ENCODE results near the gene ACOT13. TPM values are rescaled to one million over a fixed set of nuclear protein-coding genes. Genes with fewer than 3 reads are reported as not detected.
A peak's percentile ranks its signal among the peaks of the same experiment; 100 is the strongest.

ACOT13 gene
- polyA plus RNA-seq, 1 of the 3 experiments (the other 2 are of a cell fraction): 18.0 TPM

DNA sequence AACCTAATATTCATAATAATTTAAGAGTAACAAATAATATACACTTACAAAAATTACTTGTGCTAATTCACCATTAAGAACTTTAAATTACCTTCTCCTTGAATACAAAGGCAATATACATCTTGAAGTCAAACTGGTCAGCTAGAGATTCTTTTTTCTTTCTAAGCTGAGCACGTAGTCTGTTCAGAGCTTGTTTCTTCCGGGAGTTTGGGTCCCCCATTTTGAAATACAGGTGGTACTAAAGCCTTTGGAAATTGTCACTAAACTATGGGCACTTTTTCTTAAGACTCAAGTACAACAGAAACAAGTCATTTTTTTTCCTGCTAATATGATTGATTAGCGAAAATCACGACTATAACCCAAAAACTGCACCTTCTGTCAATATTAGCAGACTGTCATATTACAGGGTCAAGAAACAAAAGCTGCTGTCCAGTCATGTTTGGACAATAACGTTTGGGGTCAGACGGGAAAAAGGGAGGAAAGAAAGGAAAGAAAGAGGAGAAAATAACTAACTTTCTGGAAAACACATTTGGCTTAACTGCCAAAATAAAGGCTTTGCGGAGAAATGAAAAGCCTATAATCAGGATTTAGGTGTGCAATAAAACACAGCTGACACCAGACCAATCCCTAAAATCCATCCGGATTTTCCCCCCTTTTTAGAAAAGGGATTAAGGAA, 51.7 kb downstream of the ACOT13 start:
- Histone ChIP-seq H4K20me1 (ENCODE audit: insufficient read depth) (peaks cover 61% of the 10 kb centered on the region), H3K4me2 (peak overlapping the region; percentile 96), H3F3A (replicated peaks; ENCODE audit: insufficient read depth) (peaks cover 5% of the 10 kb centered on the region), H3K9ac (peak overlapping the region; percentile 100), H3K9me3 (no peaks in the 10 kb centered on the region), H3K9me2 (no peaks in the 10 kb centered on the region), H3K27me3 (ENCODE audit: insufficient read depth) (no peaks in the 10 kb centered on the region), H3K79me2 (ENCODE audit: insufficient read depth) (peaks cover 70% of the 10 kb centered on the region), H3K4me1 (ENCODE audit: control insufficient read depth in 1 of 2, insufficient read depth in 2 of 2, low read depth in 1 of 2, low read length in 1 of 2) (peaks cover 0 to 3% of the 10 kb centered on the region in 2 experiments; a peak in 3 of 4 replicates), H3K36me3 (replicated peaks in 1 of 2; ENCODE audit: control insufficient read depth in 1 of 2, insufficient read depth in 2 of 2, low read length in 1 of 2) (peaks cover 46 to 52% of the 10 kb centered on the region in 2 experiments), H3K4me3 (ENCODE audit: low read depth in 2 of 2, low read length in 1 of 2) (peak overlapping the region; percentile 85 to 93), H2AFZ (ENCODE audit: low read depth) (no peak overlapping the region), H3K27ac (ENCODE audit: low read depth in 2 of 2, low read length in 1 of 2) (peak overlapping the region in 1 of 2 experiments; percentile 54; a peak in 1 of 4 replicates)
- 8% methylated on average over 8 of the region's 8 CpGs for WGBS (ENCODE audit: low lambda C conversion rate)
- ChIA-PET CTCF (interaction anchor here (0.7 to 1.5 kb wide), 7 partner anchors 13 to 248 kb away, joined by 3 to 4 read pairs (median 4); partner anchors contain the start of genes ACOT13 and TDP2), POLR2A (interaction anchor here (1.4 kb wide), 1 partner anchor 9 kb away, joined by 3 read pairs; no protein-coding TSS in a partner anchor)
- no peak for DNase-seq
- TF ChIP-seq RCOR1 (IDR thresholded peaks at IDR 0.05; ENCODE audit: low read length) (no peak), SMC3 (IDR thresholded peaks at IDR 0.05; ENCODE audit: low read depth, low read length) (no peak), EP300 (IDR thresholded peaks at IDR 0.05; ENCODE audit: borderline replicate concordance in 1 of 2, low read depth in 1 of 2, low read length in 1 of 2) (no peak)

DNA sequence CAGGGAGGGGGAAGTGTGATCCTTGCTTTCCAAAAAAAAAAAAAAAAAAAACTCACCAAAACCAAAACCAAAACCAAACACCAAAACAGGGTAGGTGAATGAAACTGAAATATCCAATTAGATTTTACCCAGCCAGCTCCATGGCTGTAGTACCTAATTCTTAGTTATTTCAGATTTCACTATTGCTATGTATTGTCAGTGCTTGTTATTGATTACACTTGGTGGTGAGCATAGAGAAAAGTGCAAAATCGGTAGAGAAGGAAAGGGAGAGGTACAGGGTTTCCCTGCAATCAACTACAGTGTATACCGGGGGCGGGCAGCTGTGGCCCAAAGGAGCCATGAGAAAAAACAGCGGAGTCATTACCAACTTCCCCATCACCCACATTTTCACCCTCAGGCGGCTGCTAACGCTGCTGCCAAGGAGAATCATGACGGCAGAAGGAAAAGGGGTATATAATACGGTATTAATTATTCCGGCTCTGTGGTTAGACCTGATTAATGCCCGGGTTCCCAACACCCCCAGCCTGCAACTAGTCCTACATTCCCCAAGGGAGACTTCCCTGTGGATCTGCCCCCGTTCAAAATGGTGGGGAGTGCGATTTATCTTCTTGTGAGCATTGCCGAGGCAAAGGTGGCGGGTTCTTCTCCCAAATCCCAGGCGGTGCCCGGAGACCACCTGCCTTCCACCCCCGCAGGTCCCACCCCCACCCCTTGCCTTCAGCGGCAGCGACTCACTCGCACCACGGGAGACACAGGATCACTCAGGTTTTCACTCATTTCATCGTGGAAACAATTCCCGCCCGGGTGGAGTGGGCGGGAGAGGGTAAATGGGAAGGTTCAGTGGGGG, 52.5 kb downstream of the ACOT13 start, which contains the start of gene C6orf62:
Gene C6orf62, minus strand, starts transcription at position 30 of the 847 bp plus-strand sequence. CDS start 486 bp downstream, outside the sequence.
- peaks cover 62% of the 10 kb centered on the region for H3K79me2 ChIP-seq (ENCODE audit: insufficient read depth)
- H3F3A ChIP-seq (replicated peaks; ENCODE audit: insufficient read depth): peaks cover 5% of the 10 kb centered on the region
- ChIA-PET CTCF (interaction anchor here (0.7 to 1.5 kb wide), 7 partner anchors 13 to 249 kb away, joined by 3 to 4 read pairs (median 4); partner anchors contain the start of genes ACOT13 and TDP2), POLR2A (interaction anchor here (0.5 to 1.4 kb wide), 2 partner anchors 9 to 141 kb away, joined by 3 read pairs; no protein-coding TSS in a partner anchor)
- H2AFZ ChIP-seq (ENCODE audit: low read depth): no peak within 1 kb of the TSS
- H3K9ac ChIP-seq: peak within 1 kb of the TSS; percentile 100
- peaks cover 54% of the 10 kb centered on the region for H4K20me1 ChIP-seq (ENCODE audit: insufficient read depth)
- peak within 1 kb of the TSS; percentile 96 for H3K4me2 ChIP-seq
- TF ChIP-seq ELF1 (IDR thresholded peaks at IDR 0.05): 0 out of 2 replicates have a peak, but pooled peaks have one; percentile 6
- peak; percentile 21; the same call in 1 of the 2 replicates for TF ChIP-seq SIN3A (IDR thresholded peaks at IDR 0.05; ENCODE audit: borderline replicate concordance, low read depth, low read length)
- no peak for TF ChIP-seq SMC3 (IDR thresholded peaks at IDR 0.05; ENCODE audit: low read depth, low read length)
- peak; percentile 11; the same call in 1 of the 2 replicates for TF ChIP-seq POLR2AphosphoS5 (IDR thresholded peaks at IDR 0.05; ENCODE audit: low read depth, low read length)
- H3K9me3 ChIP-seq: no peaks in the 10 kb centered on the region
- no peaks in the 10 kb centered on the region for H3K9me2 ChIP-seq
- peaks cover 38 to 44% of the 10 kb centered on the region in 2 experiments for H3K36me3 ChIP-seq (replicated peaks in 1 of 2; ENCODE audit: control insufficient read depth in 1 of 2, insufficient read depth in 2 of 2, low read length in 1 of 2)
- peak; percentile 35 for DNase-seq
- peak within 1 kb of the TSS; percentile 97 for H3K27ac ChIP-seq (ENCODE audit: low read depth in 2 of 2, low read length in 1 of 2)
- no peaks in the 10 kb centered on the region for H3K27me3 ChIP-seq (ENCODE audit: insufficient read depth)
- peaks cover 0 to 3% of the 10 kb centered on the region in 2 experiments; a peak in 3 of 4 replicates for H3K4me1 ChIP-seq (ENCODE audit: control insufficient read depth in 1 of 2, insufficient read depth in 2 of 2, low read depth in 1 of 2, low read length in 1 of 2)
- peak within 1 kb of the TSS; percentile 85 to 93 for H3K4me3 ChIP-seq (ENCODE audit: low read depth in 2 of 2, low read length in 1 of 2)
- WGBS (ENCODE audit: low lambda C conversion rate): 2% methylated on average over 22 of the region's 25 CpGs

DNA sequence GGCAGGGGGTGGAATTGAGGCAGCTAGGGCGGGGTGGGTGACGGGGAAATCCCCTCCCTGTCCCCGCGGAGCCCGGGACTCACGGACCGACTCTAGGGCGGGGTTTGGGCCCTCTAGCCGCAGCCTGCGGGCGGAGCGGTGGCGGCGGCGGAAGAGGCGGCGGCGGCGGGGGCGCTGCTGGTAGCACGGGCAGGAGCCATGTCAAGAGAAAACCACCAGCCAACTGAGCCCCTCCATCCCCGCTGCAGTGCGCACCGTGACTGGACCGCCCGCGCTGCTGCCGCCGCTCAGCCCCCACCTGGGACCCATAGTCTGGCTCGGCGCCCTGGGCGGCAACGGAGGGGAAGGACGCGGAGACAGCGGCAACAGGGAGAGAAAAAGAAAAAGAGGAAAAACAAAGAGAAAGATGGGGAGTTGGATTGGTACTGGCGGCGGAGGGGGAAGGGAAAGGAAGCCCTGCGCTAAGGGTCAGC, 53.3 kb downstream of the ACOT13 start:
- under 1% methylated on average over 37 of the region's 39 CpGs for WGBS (ENCODE audit: low lambda C conversion rate)
- H3K79me2 ChIP-seq (ENCODE audit: insufficient read depth): peaks cover 54% of the 10 kb centered on the region
- DNase-seq: peak; percentile 56
- H3F3A ChIP-seq (replicated peaks; ENCODE audit: insufficient read depth): peaks cover 5% of the 10 kb centered on the region
- H3K9me2 ChIP-seq: no peaks in the 10 kb centered on the region
- H3K4me2 ChIP-seq: peak overlapping the region; percentile 96
- POLR2A ChIA-PET: no interaction called here
- no peak for TF ChIP-seq JUND (IDR thresholded peaks at IDR 0.05)
- no peak for TF ChIP-seq RCOR1 (IDR thresholded peaks at IDR 0.05; ENCODE audit: low read length)
- no peak for TF ChIP-seq CHD2 (IDR thresholded peaks at IDR 0.05; ENCODE audit: low read length, partially characterized antibody)
- no peak for TF ChIP-seq GATA2 (CRISPR knock-in tag; IDR thresholded peaks at IDR 0.05)
- TF ChIP-seq RXRA (IDR thresholded peaks at IDR 0.05; ENCODE audit: borderline replicate concordance, low read depth): no peak
- peak; percentile 39; the same call in 1 of the 2 replicates for TF ChIP-seq TAF1 (IDR thresholded peaks at IDR 0.05; ENCODE audit: borderline replicate concordance, low read depth, low read length)
- TF ChIP-seq GABPA (IDR thresholded peaks at IDR 0.05; ENCODE audit: low read depth): 0 out of 2 replicates have a peak, but pooled peaks have one; percentile 11
- TF ChIP-seq FOXJ3 (CRISPR knock-in tag; IDR thresholded peaks at IDR 0.05): 0 out of 2 replicates have a peak, but pooled peaks have one; percentile 40
- no peaks in the 10 kb centered on the region for H3K9me3 ChIP-seq
- CTCF ChIA-PET: no interaction called here
- no peak overlapping the region for H2AFZ ChIP-seq (ENCODE audit: low read depth)
- H3K4me1 ChIP-seq (ENCODE audit: control insufficient read depth in 1 of 2, insufficient read depth in 2 of 2, low read depth in 1 of 2, low read length in 1 of 2): peaks cover 0 to 3% of the 10 kb centered on the region in 2 experiments; a peak in 3 of 4 replicates
- H3K36me3 ChIP-seq (replicated peaks in 1 of 2; ENCODE audit: control insufficient read depth in 1 of 2, insufficient read depth in 2 of 2, low read length in 1 of 2): peaks cover 30 to 36% of the 10 kb centered on the region in 2 experiments
- H3K27me3 ChIP-seq (ENCODE audit: insufficient read depth): no peaks in the 10 kb centered on the region
- H4K20me1 ChIP-seq (ENCODE audit: insufficient read depth): peaks cover 46% of the 10 kb centered on the region
- peak overlapping the region; percentile 85 to 93 for H3K4me3 ChIP-seq (ENCODE audit: low read depth in 2 of 2, low read length in 1 of 2)
- peak overlapping the region; percentile 97 for H3K27ac ChIP-seq (ENCODE audit: low read depth in 2 of 2, low read length in 1 of 2)
- peak overlapping the region; percentile 100 for H3K9ac ChIP-seq

Data from SK-N-SH (cell line).